Measurements from ENCODE around the gene CTBP2. TPM values are rescaled to one million over a fixed set of nuclear protein-coding genes. Genes with fewer than 3 reads are reported as not detected.

CTBP2 gene
- total and polyA plus RNA-seq, 10 of the 15 experiments (the other 5 are each of a cell fraction or from before 2014, with no cell fraction given), result 0.02 to 0.72 (median 0.06) TPM; not detected in 2

DNA sequence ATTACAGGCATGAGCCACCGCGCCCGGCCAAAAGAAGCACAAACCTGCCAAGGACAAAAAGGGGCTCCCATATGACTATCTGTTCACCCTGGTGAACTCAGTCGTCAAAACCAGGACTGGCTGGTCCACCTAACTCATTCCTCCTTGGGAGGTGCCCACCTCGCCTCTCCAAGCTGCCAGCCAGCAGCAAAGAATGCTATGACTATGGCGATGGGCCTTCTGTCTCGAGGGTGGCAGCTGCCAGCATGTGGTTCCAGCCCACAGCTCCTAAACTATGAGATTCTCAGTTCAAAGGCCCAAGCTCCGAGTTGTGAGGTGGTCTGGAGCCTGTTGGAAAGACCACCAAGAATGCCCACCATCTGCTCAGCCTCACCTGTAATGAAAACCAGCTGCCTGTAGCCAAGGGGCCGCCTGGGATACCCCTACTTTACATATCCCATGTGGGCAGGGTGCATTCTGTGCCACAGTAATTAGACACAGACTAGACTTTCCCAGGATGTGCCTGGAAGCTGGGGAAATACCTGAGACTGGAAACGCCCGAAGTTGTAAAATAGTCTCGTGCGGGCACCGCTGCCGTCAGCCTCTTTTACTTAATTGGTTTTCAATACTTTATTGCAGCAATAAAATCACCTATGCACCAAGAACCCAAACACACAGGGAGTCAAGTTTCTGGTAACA lies 147.4 kb downstream of the CTBP2 start:
- in situ Hi-C loops (cut with MboI), result no loop called here
- ChIA-PET CTCF (interaction anchor here (0.5 kb wide), 1 partner anchor 621 kb away, joined by 3 read pairs; no protein-coding TSS in a partner anchor), SMC1A (ENCODE audit: uncharacterized antibody, unreplicated experiment) (no interaction called here), RAD21 (ENCODE audit: unreplicated experiment) (interaction anchor here (0.6 kb wide), 1 partner anchor 212 kb away, joined by 3 read pairs; no protein-coding TSS in a partner anchor), POLR2A (no interaction called here)
- intact Hi-C loops (cut with micrococcal nuclease; ENCODE audit: unreplicated experiment), result no loop called here
- TF ChIP-seq TCF7 (IDR thresholded peaks at IDR 0.05; ENCODE audit: borderline replicate concordance) (no peak), YY1 (IDR thresholded peaks at IDR 0.05; ENCODE audit: low read depth, low read length) (no peak), PML (IDR thresholded peaks at IDR 0.05; ENCODE audit: low read length) (no peak), MEF2B (IDR thresholded peaks at IDR 0.05; ENCODE audit: partially characterized antibody, poor library complexity, severe bottlenecking) (no peak), RCOR1 (conservative IDR thresholded peaks at IDR 0.05; ENCODE audit: low read depth, low read length) (no peak), SREBF1 (IDR thresholded peaks at IDR 0.05; ENCODE audit: low read length) (no peak)
- TF ChIP-seq, protein P1, sequence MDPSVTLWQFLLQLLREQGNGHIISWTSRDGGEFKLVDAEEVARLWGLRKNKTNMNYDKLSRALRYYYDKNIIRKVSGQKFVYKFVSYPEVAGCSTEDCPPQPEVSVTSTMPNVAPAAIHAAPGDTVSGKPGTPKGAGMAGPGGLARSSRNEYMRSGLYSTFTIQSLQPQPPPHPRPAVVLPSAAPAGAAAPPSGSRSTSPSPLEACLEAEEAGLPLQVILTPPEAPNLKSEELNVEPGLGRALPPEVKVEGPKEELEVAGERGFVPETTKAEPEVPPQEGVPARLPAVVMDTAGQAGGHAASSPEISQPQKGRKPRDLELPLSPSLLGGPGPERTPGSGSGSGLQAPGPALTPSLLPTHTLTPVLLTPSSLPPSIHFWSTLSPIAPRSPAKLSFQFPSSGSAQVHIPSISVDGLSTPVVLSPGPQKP (IDR thresholded peaks at IDR 0.05; ENCODE audit: low read depth, low read length), result no peak
- TF ChIP-seq, protein P2, sequence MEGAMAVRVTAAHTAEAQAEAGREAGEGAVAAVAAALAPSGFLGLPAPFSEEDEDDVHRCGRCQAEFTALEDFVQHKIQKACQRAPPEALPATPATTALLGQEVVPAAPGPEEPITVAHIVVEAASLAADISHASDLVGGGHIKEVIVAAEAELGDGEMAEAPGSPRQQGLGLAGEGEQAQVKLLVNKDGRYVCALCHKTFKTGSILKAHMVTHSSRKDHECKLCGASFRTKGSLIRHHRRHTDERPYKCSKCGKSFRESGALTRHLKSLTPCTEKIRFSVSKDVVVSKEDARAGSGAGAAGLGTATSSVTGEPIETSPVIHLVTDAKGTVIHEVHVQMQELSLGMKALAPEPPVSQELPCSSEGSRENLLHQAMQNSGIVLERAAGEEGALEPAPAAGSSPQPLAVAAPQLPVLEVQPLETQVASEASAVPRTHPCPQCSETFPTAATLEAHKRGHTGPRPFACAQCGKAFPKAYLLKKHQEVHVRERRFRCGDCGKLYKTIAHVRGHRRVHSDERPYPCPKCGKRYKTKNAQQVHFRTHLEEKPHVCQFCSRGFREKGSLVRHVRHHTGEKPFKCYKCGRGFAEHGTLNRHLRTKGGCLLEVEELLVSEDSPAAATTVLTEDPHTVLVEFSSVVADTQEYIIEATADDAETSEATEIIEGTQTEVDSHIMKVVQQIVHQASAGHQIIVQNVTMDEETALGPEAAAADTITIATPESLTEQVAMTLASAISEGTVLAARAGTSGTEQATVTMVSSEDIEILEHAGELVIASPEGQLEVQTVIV (IDR thresholded peaks at IDR 0.05; ENCODE audit: borderline replicate concordance, partially characterized antibody), result no peak
- TF ChIP-seq, protein P3, sequence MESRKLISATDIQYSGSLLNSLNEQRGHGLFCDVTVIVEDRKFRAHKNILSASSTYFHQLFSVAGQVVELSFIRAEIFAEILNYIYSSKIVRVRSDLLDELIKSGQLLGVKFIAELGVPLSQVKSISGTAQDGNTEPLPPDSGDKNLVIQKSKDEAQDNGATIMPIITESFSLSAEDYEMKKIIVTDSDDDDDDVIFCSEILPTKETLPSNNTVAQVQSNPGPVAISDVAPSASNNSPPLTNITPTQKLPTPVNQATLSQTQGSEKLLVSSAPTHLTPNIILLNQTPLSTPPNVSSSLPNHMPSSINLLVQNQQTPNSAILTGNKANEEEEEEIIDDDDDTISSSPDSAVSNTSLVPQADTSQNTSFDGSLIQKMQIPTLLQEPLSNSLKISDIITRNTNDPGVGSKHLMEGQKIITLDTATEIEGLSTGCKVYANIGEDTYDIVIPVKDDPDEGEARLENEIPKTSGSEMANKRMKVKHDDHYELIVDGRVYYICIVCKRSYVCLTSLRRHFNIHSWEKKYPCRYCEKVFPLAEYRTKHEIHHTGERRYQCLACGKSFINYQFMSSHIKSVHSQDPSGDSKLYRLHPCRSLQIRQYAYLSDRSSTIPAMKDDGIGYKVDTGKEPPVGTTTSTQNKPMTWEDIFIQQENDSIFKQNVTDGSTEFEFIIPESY (IDR thresholded peaks at IDR 0.05), result no peak
- TF ChIP-seq, protein P4, sequence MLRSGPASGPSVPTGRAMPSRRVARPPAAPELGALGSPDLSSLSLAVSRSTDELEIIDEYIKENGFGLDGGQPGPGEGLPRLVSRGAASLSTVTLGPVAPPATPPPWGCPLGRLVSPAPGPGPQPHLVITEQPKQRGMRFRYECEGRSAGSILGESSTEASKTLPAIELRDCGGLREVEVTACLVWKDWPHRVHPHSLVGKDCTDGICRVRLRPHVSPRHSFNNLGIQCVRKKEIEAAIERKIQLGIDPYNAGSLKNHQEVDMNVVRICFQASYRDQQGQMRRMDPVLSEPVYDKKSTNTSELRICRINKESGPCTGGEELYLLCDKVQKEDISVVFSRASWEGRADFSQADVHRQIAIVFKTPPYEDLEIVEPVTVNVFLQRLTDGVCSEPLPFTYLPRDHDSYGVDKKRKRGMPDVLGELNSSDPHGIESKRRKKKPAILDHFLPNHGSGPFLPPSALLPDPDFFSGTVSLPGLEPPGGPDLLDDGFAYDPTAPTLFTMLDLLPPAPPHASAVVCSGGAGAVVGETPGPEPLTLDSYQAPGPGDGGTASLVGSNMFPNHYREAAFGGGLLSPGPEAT (IDR thresholded peaks at IDR 0.05; ENCODE audit: low read depth), result no peak
- Histone ChIP-seq H3K9me3 (replicated peaks; ENCODE audit: control insufficient read depth, insufficient read depth, low read length) (no peaks in the 10 kb centered on the region), H3K79me2 (ENCODE audit: control insufficient read depth, insufficient read depth, low read length) (no peaks in the 10 kb centered on the region), H3K9ac (ENCODE audit: control insufficient read depth, insufficient read depth, low read length) (no peak overlapping the region), H3K4me2 (ENCODE audit: control insufficient read depth, insufficient read depth) (no peak overlapping the region), H2AFZ (ENCODE audit: control insufficient read depth, low read depth, low read length) (no peak overlapping the region), H3K4me3 (no peak overlapping the region), H3K27me3 (replicated peaks in 1 of 2; ENCODE audit: control insufficient read depth in 2 of 2, insufficient read depth in 2 of 2, low read length in 1 of 2) (peaks cover 0 to 2% of the 10 kb centered on the region in 2 experiments; a peak in 1 of 4 replicates), H4K20me1 (ENCODE audit: control insufficient read depth, insufficient read depth) (no peaks in the 10 kb centered on the region), H3K27ac (ENCODE audit: control insufficient read depth, insufficient read depth) (no peak overlapping the region), H3K36me3 (ENCODE audit: control insufficient read depth in 2 of 2, insufficient read depth in 2 of 2, low read length in 1 of 2) (no peaks in the 10 kb centered on the region), H3K4me1 (ENCODE audit: control insufficient read depth, insufficient read depth, low read length) (no peaks in the 10 kb centered on the region)
- no peak for ATAC-seq
- 53% methylated on average over 15 of the region's 15 CpGs for WGBS (ENCODE audit: insufficient coverage, insufficient replicate concordance, low lambda C conversion rate, missing lambda C conversion rate)
- no peak for FAIRE-seq
- no TSS peak for BruUV-seq (replicated peaks)
- DNase-seq (ENCODE audit: low read depth, low spot score), result no peak

All from GM12878 (cell line).